ENCODE measurements around the gene TBCK.

TBCK gene

GRCh38 chr4:106287353-106287969 lies 28.5 kb downstream of the TBCK start:
- DNase-seq (no peak), ATAC-seq (replicated peaks) (no peak)
- Mint-ChIP-seq H3K4me3 (no peak overlapping the region), H3K9me3 (no peaks in the 10 kb centered on the region), H3K36me3 (peaks cover 13 to 35% of the 10 kb centered on the region in 2 donors), H3K27me3 (no peaks in the 10 kb centered on the region), H3K27ac (no peak overlapping the region), H3K4me1 (no peaks in the 10 kb centered on the region)

DNA sequence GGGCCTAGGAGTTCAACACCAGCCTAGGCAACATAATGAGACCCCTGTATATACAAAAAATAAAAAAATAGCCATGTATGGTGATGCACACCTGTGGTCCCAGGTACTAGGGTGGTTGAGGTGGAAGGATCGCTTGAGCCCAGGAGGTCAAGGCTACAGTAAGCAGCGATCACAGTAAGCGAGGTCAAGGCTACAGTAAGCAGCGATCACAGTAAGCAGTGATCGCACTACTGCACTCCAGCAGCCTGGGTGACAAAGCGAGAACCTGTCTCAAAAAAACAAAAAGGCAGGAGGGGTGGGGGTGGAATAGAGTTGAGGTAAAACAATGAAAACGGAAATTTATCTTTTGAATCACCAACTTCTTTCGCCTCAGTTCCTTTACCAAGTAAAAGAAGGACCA lies 29.4 kb downstream of the TBCK start:
- DNase-seq, result no peak
- H3K9me3 Mint-ChIP-seq, result no peaks in the 10 kb centered on the region
- no peak for ATAC-seq (replicated peaks)
- no peaks in the 10 kb centered on the region for H3K27me3 Mint-ChIP-seq
- H3K4me1 Mint-ChIP-seq, result no peaks in the 10 kb centered on the region
- H3K4me3 Mint-ChIP-seq, result no peak overlapping the region
- H3K36me3 Mint-ChIP-seq, result peaks cover 22 to 42% of the 10 kb centered on the region in 2 donors
- no peak overlapping the region for H3K27ac Mint-ChIP-seq

DNA sequence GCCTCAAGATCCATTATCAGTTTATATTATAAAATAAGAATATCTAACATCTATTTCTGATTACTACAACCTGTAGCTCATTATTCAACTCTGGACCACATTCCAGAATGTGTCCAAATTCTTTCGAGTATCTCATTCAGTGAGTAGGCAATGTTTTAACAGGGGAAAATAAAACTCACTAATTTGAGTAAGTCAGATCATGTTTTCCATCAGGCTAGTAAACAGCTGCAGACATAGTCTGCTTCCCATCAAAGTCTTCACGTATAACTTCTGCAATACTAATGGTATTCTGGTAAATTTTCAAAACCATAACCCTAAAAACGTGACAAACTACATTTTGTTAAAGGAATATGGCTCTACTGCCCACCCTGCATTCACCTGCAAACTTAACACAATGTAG lies 31.8 kb downstream of the TBCK start:
- H3K4me1 Mint-ChIP-seq, result no peaks in the 10 kb centered on the region
- H3K4me3 Mint-ChIP-seq, result no peak overlapping the region
- H3K36me3 Mint-ChIP-seq, result peaks cover 19 to 39% of the 10 kb centered on the region in 2 donors
- no peaks in the 10 kb centered on the region for H3K27me3 Mint-ChIP-seq
- no peak for DNase-seq
- no peak overlapping the region for H3K27ac Mint-ChIP-seq
- ATAC-seq (replicated peaks), result no peak
- peaks cover 0 to 2% of the 10 kb centered on the region in 2 donors for H3K9me3 Mint-ChIP-seq

GRCh38 chr4:106277140-106277675 lies 38.8 kb downstream of the TBCK start:
- Mint-ChIP-seq H3K9me3 (peaks cover 0 to 2% of the 10 kb centered on the region in 2 donors), H3K27ac (no peak overlapping the region), H3K4me1 (peaks cover 2 to 7% of the 10 kb centered on the region in 2 donors), H3K36me3 (peaks cover 17 to 29% of the 10 kb centered on the region in 2 donors), H3K4me3 (no peak overlapping the region), H3K27me3 (no peaks in the 10 kb centered on the region)
- no peak for ATAC-seq (replicated peaks)
- no peak for DNase-seq

DNA sequence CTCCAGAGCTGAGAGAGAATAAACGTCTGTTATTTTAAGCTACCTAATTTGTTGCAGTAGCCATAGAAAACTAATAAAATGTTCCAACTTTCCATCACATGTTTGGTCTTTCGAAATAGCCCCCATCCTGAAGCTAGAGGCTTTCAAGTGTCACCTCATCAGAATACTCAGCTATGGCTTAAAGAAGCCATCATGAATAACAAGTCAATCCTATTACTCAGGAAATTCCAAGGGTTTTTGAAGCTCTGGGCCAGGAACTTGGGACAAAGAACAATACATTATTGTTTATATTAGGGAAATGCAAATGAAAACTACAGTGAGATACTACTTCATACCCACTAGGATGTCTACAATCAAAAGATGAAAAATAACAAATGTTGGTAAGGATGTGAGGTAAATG lies 42.2 kb downstream of the TBCK start:
- Mint-ChIP-seq H3K36me3 (peaks cover 9 to 21% of the 10 kb centered on the region in 2 donors), H3K4me1 (peaks cover 4 to 10% of the 10 kb centered on the region in 2 donors), H3K27me3 (no peaks in the 10 kb centered on the region), H3K9me3 (no peaks in the 10 kb centered on the region), H3K27ac (no peak overlapping the region), H3K4me3 (no peak overlapping the region)
- ATAC-seq (replicated peaks) (no peak), DNase-seq (no peak)

DNA sequence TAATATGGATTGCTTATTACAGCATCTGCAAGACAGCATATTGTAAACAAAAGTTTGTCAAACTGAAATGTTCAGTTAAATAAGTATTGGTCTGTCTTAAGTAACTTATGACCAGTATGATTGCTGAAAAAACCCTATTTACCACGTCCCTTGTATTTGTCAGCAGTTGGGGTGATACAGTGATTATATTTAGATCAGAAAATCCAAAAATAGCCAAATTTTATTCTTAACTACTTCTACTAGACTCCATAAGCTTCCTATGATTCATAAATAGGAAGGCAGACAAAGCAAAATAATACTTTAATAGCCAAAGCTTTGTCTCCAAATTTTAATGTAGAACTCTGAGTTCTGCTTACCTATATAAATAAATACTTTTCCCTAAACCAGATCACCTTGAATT lies 45.3 kb downstream of the TBCK start:
- no peak for ATAC-seq (replicated peaks)
- Mint-ChIP-seq H3K4me1 (peaks cover 6 to 13% of the 10 kb centered on the region in 2 donors), H3K27ac (no peak overlapping the region), H3K36me3 (peaks cover 10 to 20% of the 10 kb centered on the region in 2 donors), H3K4me3 (no peak overlapping the region), H3K9me3 (no peaks in the 10 kb centered on the region), H3K27me3 (no peaks in the 10 kb centered on the region)
- no peak for DNase-seq

- ATAC-seq (replicated peaks), result no peak
These were observed 46.3 kb downstream of the TBCK start for GRCh38 chr4:106269711-106270110.

GRCh38 chr4:106268786-106269185 lies 47.2 kb downstream of the TBCK start:
- Mint-ChIP-seq H3K4me3 (no peak overlapping the region), H3K27me3 (no peaks in the 10 kb centered on the region), H3K9me3 (no peaks in the 10 kb centered on the region), H3K36me3 (peaks cover 6 to 9% of the 10 kb centered on the region in 2 donors), H3K27ac (peak overlapping the region; percentile 25), H3K4me1 (peaks cover 4 to 6% of the 10 kb centered on the region in 2 donors)
- ATAC-seq (replicated peaks) (no peak), DNase-seq (no peak)

More at GRCh38 chr4:106269711-106270110, 46.3 kb downstream of the TBCK start:
- Mint-ChIP-seq H3K27ac (no peak overlapping the region), H3K4me3 (no peak overlapping the region), H3K4me1 (peaks cover 6 to 12% of the 10 kb centered on the region in 2 donors), H3K36me3 (peaks cover 10 to 17% of the 10 kb centered on the region in 2 donors), H3K27me3 (no peaks in the 10 kb centered on the region), H3K9me3 (no peaks in the 10 kb centered on the region)
- no peak for DNase-seq

DNA sequence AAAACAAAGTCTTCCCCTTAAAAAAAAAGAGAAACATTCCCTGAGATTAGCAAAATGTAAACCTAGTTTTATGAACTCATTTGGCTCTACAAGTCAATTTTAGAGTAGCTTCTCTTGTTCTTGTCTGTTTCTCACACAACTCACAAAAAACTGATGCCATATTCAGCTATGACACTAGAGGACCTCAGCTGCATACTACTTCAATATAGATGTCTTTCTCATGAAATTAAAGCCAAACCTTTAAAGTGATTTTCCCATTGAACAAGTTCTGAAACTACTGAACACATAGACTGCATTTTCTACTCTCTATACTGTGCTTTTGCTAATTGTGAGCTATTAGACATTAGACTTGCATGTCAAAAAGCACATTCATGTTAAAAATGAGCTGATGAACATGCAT lies 49.8 kb downstream of the TBCK start:
- Mint-ChIP-seq H3K27ac (no peak overlapping the region), H3K4me3 (no peak overlapping the region), H3K36me3 (peaks cover 6 to 7% of the 10 kb centered on the region in 2 donors), H3K4me1 (peaks cover 4 to 6% of the 10 kb centered on the region in 2 donors), H3K9me3 (no peaks in the 10 kb centered on the region), H3K27me3 (no peaks in the 10 kb centered on the region)
- no peak for ATAC-seq (replicated peaks)
- DNase-seq, result no peak

DNA sequence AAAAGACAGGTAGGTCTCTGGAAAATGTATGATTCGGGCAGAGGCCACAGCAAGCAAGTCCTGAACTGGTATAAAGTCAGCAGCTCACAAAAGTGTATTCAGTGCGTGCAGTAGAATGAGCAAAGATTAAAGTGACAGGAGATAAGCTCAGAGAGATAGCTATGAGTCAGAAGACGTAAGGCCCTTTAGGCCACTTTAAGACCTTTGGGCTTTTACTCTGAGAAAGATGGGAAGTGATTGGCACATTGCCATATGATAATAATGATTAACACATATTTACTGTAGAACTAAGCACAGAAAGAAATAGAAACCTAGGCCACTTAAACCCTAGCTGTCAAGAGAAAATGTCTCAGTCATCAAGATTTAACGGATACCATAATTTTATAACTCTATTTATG lies 51.7 kb downstream of the TBCK start:
- Mint-ChIP-seq H3K27ac (no peak overlapping the region), H3K4me3 (no peak overlapping the region), H3K9me3 (no peaks in the 10 kb centered on the region), H3K4me1 (peaks cover 2 to 6% of the 10 kb centered on the region in 2 donors), H3K27me3 (no peaks in the 10 kb centered on the region), H3K36me3 (peaks cover 6 to 7% of the 10 kb centered on the region in 2 donors)
- ATAC-seq (replicated peaks) (no peak), DNase-seq (no peak)

- Mint-ChIP-seq H3K4me1 (peaks cover 2 to 3% of the 10 kb centered on the region in 2 donors), H3K9me3 (no peaks in the 10 kb centered on the region), H3K4me3 (no peak overlapping the region), H3K36me3 (peaks cover 6 to 7% of the 10 kb centered on the region in 2 donors), H3K27ac (no peak overlapping the region), H3K27me3 (no peaks in the 10 kb centered on the region)
- ATAC-seq (replicated peaks) (no peak), DNase-seq (no peak)
These were observed 52.2 kb downstream of the TBCK start for GRCh38 chr4:106263594-106264330.

DNA sequence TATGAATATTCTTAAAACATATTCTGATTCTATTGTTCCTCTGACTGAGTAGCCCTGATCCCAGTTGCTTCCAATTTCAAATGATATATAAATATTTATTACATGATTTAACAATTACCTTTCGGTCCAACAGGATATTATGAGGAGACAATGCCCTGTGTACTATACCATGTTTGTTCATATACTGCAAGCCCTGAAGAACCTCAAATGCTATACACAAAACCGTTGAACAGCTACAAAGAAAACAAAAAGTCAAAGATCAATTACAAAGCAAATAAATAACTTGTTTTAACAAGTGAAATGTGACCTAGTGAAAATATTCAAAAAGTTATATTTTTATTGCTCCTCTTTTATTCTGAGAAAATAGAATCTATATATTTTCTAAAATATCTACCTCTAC lies 54.0 kb downstream of the TBCK start:
- Mint-ChIP-seq H3K27me3 (no peaks in the 10 kb centered on the region), H3K4me1 (no peaks in the 10 kb centered on the region), H3K27ac (no peak overlapping the region), H3K4me3 (no peak overlapping the region), H3K9me3 (no peaks in the 10 kb centered on the region), H3K36me3 (peaks cover 4% of the 10 kb centered on the region in 2 donors)
- DNase-seq, result no peak
- ATAC-seq (replicated peaks), result no peak

DNA sequence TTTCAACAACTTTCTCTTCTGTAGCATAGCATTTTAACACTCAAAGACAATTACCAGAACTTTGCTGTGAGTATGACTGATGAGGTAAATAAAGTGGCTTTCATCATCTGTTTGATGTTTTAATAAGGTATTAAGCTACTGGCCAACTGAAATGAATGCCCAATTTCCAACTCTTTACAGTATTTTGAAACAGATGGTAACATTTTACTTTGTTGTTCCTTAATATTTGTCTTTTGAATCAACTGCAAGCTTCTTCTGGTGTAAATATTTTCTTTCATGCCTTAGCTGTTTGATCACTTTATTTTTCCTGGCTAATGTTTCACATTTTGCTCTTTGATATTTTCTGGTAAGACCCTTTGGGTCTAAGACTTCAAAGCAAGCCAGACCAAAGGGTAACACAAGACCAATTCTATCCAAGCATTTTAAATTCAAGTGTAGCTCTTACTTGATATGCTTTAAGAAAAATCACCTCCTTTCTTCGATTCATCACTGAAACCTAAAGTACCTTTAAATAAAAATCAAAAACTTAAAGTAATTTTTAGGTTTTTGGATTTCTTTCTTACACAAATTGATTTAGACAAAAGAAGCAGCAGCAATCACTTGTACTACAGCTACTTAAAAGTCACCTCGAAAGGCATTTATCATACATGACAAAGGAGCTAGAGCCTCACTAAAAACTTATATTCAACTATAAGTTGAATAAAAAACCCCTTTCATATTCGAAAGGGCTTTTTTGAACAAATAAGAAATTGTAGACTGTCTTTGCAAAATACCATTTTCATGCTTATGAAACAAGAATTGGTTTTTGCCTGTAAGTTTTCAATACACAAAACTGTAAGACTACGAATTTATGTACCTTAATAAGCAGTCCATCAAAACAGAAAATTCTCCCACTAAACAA lies 57.6 kb downstream of the TBCK start:
- no peak for ATAC-seq (replicated peaks)
- H3K9me3 Mint-ChIP-seq, result no peaks in the 10 kb centered on the region
- no peak overlapping the region for H3K4me3 Mint-ChIP-seq
- H3K4me1 Mint-ChIP-seq, result no peaks in the 10 kb centered on the region
- H3K27me3 Mint-ChIP-seq, result no peaks in the 10 kb centered on the region
- no peak overlapping the region for H3K27ac Mint-ChIP-seq
- H3K36me3 Mint-ChIP-seq, result peaks cover 8 to 13% of the 10 kb centered on the region in 2 donors
- no peak for DNase-seq

DNA sequence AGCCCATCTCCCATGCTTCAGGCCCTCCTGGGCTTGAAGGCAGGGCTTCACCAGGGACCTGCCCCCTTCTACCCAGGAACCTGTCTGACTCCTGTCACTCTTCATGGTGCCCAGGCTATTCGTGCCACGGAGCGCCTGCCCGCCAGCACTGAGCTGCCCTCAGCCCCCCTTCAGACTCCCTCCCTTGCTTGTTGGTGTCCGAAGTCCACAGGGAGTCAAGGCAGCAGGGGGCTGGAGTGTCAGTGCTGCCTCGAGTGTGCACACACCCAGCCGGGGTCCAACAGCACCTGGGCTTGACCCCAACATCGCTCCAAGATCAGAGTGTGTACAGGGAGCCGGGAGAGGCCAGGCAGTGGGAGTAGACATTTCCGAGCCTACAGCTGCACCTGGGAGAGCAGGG lies 59.8 kb downstream of the TBCK start:
- DNase-seq, result no peak
- Mint-ChIP-seq H3K27ac (no peak overlapping the region), H3K4me3 (no peak overlapping the region), H3K4me1 (no peaks in the 10 kb centered on the region), H3K36me3 (peaks cover 8 to 13% of the 10 kb centered on the region in 2 donors), H3K9me3 (no peaks in the 10 kb centered on the region), H3K27me3 (no peaks in the 10 kb centered on the region)
- no peak for ATAC-seq (replicated peaks)
